ENCODE results near the gene HPSE2.

Gene HPSE2

DNA sequence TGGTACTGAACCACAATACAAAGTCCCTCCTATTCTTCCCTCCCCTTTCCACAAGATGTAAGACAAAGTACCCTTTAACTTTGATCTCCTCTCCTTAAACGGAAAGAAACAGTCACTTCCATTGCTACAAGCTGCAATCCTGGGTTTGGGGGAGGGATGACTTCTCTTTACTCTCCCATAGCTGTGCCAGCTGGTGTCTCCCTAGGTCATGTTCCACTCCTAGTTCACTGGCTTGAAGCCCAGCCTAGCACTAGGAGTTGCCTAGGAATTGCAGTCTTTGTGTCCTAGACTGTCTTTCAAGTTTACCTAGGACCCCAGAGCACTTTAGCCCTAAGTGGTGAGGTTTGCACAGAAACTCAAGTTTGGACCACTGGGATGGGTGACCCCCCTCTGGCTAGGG, 311.1 kb downstream of the HPSE2 start:
- WGBS (ENCODE audit: insufficient coverage, insufficient read length), result no CpG with 5 or more reads among the region's 1 CpG
- no peak overlapping the region for H3K27ac ChIP-seq (ENCODE audit: low read length)
- H3K27me3 ChIP-seq (ENCODE audit: control insufficient read depth, insufficient read depth, low read length), result no peaks in the 10 kb centered on the region
- no peak overlapping the region for H3K4me3 ChIP-seq (ENCODE audit: low read length)
- no peaks in the 10 kb centered on the region for H3K36me3 ChIP-seq (ENCODE audit: control insufficient read depth, insufficient read depth, low read length)
- no peaks in the 10 kb centered on the region for H3K9me3 ChIP-seq (ENCODE audit: control insufficient read depth, insufficient read depth, low read length)
- no peak for DNase-seq (ENCODE audit: low read depth, low spot score)
- no peaks in the 10 kb centered on the region for H3K4me1 ChIP-seq (ENCODE audit: control insufficient read depth, insufficient read depth, low read length)

DNA sequence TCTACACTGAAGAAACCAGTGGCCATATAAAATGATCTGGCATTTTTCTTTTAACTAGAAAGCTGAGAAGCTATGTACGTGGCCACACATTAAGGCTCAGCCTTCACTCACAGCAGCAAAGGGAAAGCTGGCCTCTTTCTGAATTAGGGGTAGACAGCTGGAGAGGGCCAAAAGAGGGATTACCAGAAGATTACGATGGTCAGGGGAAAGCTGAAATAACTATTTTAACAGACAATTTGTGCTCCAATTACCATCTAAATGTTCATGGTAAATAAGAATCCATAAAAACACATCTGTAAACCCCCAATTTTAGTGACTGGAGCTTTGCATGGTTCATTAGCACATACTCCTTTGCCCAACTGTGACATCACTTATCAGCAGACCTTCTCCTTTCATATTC, 314.3 kb downstream of the HPSE2 start:
- no CpG with 5 or more reads among the region's 2 CpGs for WGBS (ENCODE audit: insufficient coverage, insufficient read length)
- Histone ChIP-seq H3K9me3 (ENCODE audit: control insufficient read depth, insufficient read depth, low read length) (no peaks in the 10 kb centered on the region), H3K27me3 (ENCODE audit: control insufficient read depth, insufficient read depth, low read length) (no peaks in the 10 kb centered on the region), H3K4me3 (ENCODE audit: low read length) (no peak overlapping the region), H3K36me3 (ENCODE audit: control insufficient read depth, insufficient read depth, low read length) (no peaks in the 10 kb centered on the region), H3K27ac (ENCODE audit: low read length) (no peak overlapping the region), H3K4me1 (ENCODE audit: control insufficient read depth, insufficient read depth, low read length) (no peaks in the 10 kb centered on the region)
- DNase-seq (ENCODE audit: low read depth, low spot score), result no peak

GRCh38 chr10:98920807-98921206, 314.8 kb downstream of the HPSE2 start:
- Histone ChIP-seq H3K27me3 (ENCODE audit: control insufficient read depth, insufficient read depth, low read length) (no peaks in the 10 kb centered on the region), H3K4me1 (ENCODE audit: control insufficient read depth, insufficient read depth, low read length) (no peaks in the 10 kb centered on the region), H3K36me3 (ENCODE audit: control insufficient read depth, insufficient read depth, low read length) (no peaks in the 10 kb centered on the region), H3K4me3 (ENCODE audit: low read length) (no peak overlapping the region), H3K27ac (ENCODE audit: low read length) (no peak overlapping the region), H3K9me3 (ENCODE audit: control insufficient read depth, insufficient read depth, low read length) (no peaks in the 10 kb centered on the region)
- no CpG with 5 or more reads among the region's 2 CpGs for WGBS (ENCODE audit: insufficient coverage, insufficient read length)
- DNase-seq (ENCODE audit: low read depth, low spot score), result no peak

DNA sequence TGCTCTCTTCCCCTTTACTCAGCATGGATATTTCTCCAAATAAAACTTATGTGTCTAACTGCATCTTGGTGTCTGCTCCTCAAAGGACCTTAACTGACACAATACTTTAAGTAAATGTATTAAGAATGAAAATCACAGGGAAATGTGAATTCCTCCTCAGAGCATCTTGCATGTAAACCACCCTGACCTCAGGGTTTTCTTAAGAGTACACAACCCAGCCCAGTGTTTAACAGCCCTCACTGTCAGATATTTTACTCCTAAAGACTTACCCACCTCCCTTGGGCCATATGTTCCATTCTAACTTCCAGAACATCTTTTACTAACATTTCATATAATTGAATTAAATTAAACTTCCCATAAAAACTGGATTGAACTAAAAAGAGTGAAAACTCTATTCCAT, 315.3 kb downstream of the HPSE2 start:
- no peaks in the 10 kb centered on the region for H3K9me3 ChIP-seq (ENCODE audit: control insufficient read depth, insufficient read depth, low read length)
- DNase-seq (ENCODE audit: low read depth, low spot score), result no peak
- no peaks in the 10 kb centered on the region for H3K36me3 ChIP-seq (ENCODE audit: control insufficient read depth, insufficient read depth, low read length)
- no peaks in the 10 kb centered on the region for H3K4me1 ChIP-seq (ENCODE audit: control insufficient read depth, insufficient read depth, low read length)
- no peak overlapping the region for H3K27ac ChIP-seq (ENCODE audit: low read length)
- H3K27me3 ChIP-seq (ENCODE audit: control insufficient read depth, insufficient read depth, low read length), result no peaks in the 10 kb centered on the region
- H3K4me3 ChIP-seq (ENCODE audit: low read length), result no peak overlapping the region

DNA sequence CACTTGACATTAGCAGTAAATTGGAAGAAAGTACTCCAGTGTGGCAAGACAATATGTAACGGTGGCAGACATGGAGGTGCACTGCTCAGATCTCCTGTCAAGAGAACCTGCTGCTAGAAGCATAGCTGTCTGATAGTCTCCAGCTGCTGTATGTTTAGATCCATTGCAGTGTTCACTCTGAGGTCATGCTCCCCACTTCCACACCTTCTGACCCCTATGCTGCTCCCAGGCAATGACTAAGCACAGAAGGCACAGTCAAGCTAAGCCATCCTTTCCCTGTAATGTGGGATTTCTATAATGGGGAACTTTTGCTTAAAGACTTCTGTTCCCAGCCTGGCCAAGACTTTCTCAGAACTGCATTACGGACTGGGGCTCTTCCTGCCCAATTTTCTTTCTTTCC, 315.8 kb downstream of the HPSE2 start:
- H3K4me3 ChIP-seq (ENCODE audit: low read length), result no peak overlapping the region
- H3K27ac ChIP-seq (ENCODE audit: low read length), result no peak overlapping the region
- H3K4me1 ChIP-seq (ENCODE audit: control insufficient read depth, insufficient read depth, low read length), result no peaks in the 10 kb centered on the region

GRCh38 chr10:98917828-98918227, 317.8 kb downstream of the HPSE2 start:
- no peaks in the 10 kb centered on the region for H3K9me3 ChIP-seq (ENCODE audit: control insufficient read depth, insufficient read depth, low read length)
- no peaks in the 10 kb centered on the region for H3K4me1 ChIP-seq (ENCODE audit: control insufficient read depth, insufficient read depth, low read length)
- H3K36me3 ChIP-seq (ENCODE audit: control insufficient read depth, insufficient read depth, low read length), result no peaks in the 10 kb centered on the region
- H3K4me3 ChIP-seq (ENCODE audit: low read length), result no peak overlapping the region
- DNase-seq (ENCODE audit: low read depth, low spot score), result no peak
- H3K27ac ChIP-seq (ENCODE audit: low read length), result no peak overlapping the region
- no peaks in the 10 kb centered on the region for H3K27me3 ChIP-seq (ENCODE audit: control insufficient read depth, insufficient read depth, low read length)
- no CpG with 5 or more reads among the region's 2 CpGs for WGBS (ENCODE audit: insufficient coverage, insufficient read length)

More for the DNA sequence above, 315.8 kb downstream of the HPSE2 start:
- no peaks in the 10 kb centered on the region for H3K27me3 ChIP-seq (ENCODE audit: control insufficient read depth, insufficient read depth, low read length)
- DNase-seq (ENCODE audit: low read depth, low spot score), result no peak
- H3K9me3 ChIP-seq (ENCODE audit: control insufficient read depth, insufficient read depth, low read length), result no peaks in the 10 kb centered on the region
- WGBS (ENCODE audit: insufficient coverage, insufficient read length), result no CpG with 5 or more reads among the region's 2 CpGs
- no peaks in the 10 kb centered on the region for H3K36me3 ChIP-seq (ENCODE audit: control insufficient read depth, insufficient read depth, low read length)

- H3K27ac ChIP-seq (ENCODE audit: low read length), result no peak overlapping the region
- WGBS (ENCODE audit: insufficient coverage, insufficient read length), result no CpG with 5 or more reads among the region's 1 CpG
- H3K9me3 ChIP-seq (ENCODE audit: control insufficient read depth, insufficient read depth, low read length), result no peaks in the 10 kb centered on the region
- H3K4me3 ChIP-seq (ENCODE audit: low read length), result no peak overlapping the region
- no peaks in the 10 kb centered on the region for H3K27me3 ChIP-seq (ENCODE audit: control insufficient read depth, insufficient read depth, low read length)
- H3K4me1 ChIP-seq (ENCODE audit: control insufficient read depth, insufficient read depth, low read length), result no peaks in the 10 kb centered on the region
- DNase-seq (ENCODE audit: low read depth, low spot score), result no peak
- no peaks in the 10 kb centered on the region for H3K36me3 ChIP-seq (ENCODE audit: control insufficient read depth, insufficient read depth, low read length)
Observed at GRCh38 chr10:98916526-98917125, 319.0 kb downstream of the HPSE2 start.

GRCh38 chr10:98915911-98916310, 319.7 kb downstream of the HPSE2 start:
- Histone ChIP-seq H3K4me3 (ENCODE audit: low read length) (no peak overlapping the region), H3K4me1 (ENCODE audit: control insufficient read depth, insufficient read depth, low read length) (no peaks in the 10 kb centered on the region), H3K36me3 (ENCODE audit: control insufficient read depth, insufficient read depth, low read length) (no peaks in the 10 kb centered on the region), H3K27ac (ENCODE audit: low read length) (no peak overlapping the region), H3K27me3 (ENCODE audit: control insufficient read depth, insufficient read depth, low read length) (no peaks in the 10 kb centered on the region), H3K9me3 (ENCODE audit: control insufficient read depth, insufficient read depth, low read length) (no peaks in the 10 kb centered on the region)
- no peak for DNase-seq (ENCODE audit: low read depth, low spot score)
- WGBS (ENCODE audit: insufficient coverage, insufficient read length), result no CpG with 5 or more reads among the region's 1 CpG

DNA sequence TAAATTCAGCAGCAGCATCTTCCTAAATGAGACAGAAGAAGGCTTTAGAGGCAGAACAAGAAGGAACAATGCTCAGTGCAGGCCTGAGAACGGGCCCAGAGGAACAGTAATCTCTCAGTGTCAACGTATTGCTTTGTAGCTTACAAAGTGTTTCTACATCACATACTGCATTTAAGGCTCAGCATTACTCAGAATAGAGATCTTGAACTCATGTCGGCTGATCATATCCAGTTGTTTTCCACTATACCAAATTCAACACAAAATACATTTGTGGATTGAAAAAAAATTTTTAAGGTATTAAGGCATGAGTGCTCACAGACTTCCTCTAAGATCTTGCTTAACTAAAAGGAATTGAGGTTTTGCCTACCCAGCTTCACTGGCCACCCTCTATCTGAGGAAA, 325.1 kb downstream of the HPSE2 start:
- Histone ChIP-seq H3K9me3 (ENCODE audit: control insufficient read depth, insufficient read depth, low read length) (no peaks in the 10 kb centered on the region), H3K36me3 (ENCODE audit: control insufficient read depth, insufficient read depth, low read length) (no peaks in the 10 kb centered on the region), H3K4me1 (ENCODE audit: control insufficient read depth, insufficient read depth, low read length) (no peaks in the 10 kb centered on the region), H3K27me3 (ENCODE audit: control insufficient read depth, insufficient read depth, low read length) (no peaks in the 10 kb centered on the region), H3K4me3 (ENCODE audit: low read length) (no peak overlapping the region), H3K27ac (ENCODE audit: low read length) (no peak overlapping the region)
- DNase-seq (ENCODE audit: low read depth, low spot score), result no peak
- no CpG with 5 or more reads among the region's 3 CpGs for WGBS (ENCODE audit: insufficient coverage, insufficient read length)

- H3K4me1 ChIP-seq (ENCODE audit: control insufficient read depth, insufficient read depth, low read length), result no peaks in the 10 kb centered on the region
- no peaks in the 10 kb centered on the region for H3K9me3 ChIP-seq (ENCODE audit: control insufficient read depth, insufficient read depth, low read length)
- H3K27ac ChIP-seq (ENCODE audit: low read length), result no peak overlapping the region
- no peak for DNase-seq (ENCODE audit: low read depth, low spot score)
- no peaks in the 10 kb centered on the region for H3K27me3 ChIP-seq (ENCODE audit: control insufficient read depth, insufficient read depth, low read length)
- H3K4me3 ChIP-seq (ENCODE audit: low read length), result no peak overlapping the region
- no peaks in the 10 kb centered on the region for H3K36me3 ChIP-seq (ENCODE audit: control insufficient read depth, insufficient read depth, low read length)
Observed at GRCh38 chr10:98910048-98910447, 325.6 kb downstream of the HPSE2 start.

GRCh38 chr10:98908868-98909267, 326.8 kb downstream of the HPSE2 start:
- no peaks in the 10 kb centered on the region for H3K9me3 ChIP-seq (ENCODE audit: control insufficient read depth, insufficient read depth, low read length)
- WGBS (ENCODE audit: insufficient coverage, insufficient read length), result no CpG with 5 or more reads among the region's 3 CpGs
- no peaks in the 10 kb centered on the region for H3K27me3 ChIP-seq (ENCODE audit: control insufficient read depth, insufficient read depth, low read length)
- no peak overlapping the region for H3K4me3 ChIP-seq (ENCODE audit: low read length)
- no peaks in the 10 kb centered on the region for H3K36me3 ChIP-seq (ENCODE audit: control insufficient read depth, insufficient read depth, low read length)
- no peaks in the 10 kb centered on the region for H3K4me1 ChIP-seq (ENCODE audit: control insufficient read depth, insufficient read depth, low read length)
- DNase-seq (ENCODE audit: low read depth, low spot score), result no peak
- no peak overlapping the region for H3K27ac ChIP-seq (ENCODE audit: low read length)
